GM13977 (cell line): ENCODE data around the gene MED27.

Experiments
- DNase-seq: peaks from one replicate; pipeline ENCODE4 v3.0.0; 2012; ENCODE audit warnings: low spot score
- CTCF ChIP-seq: IDR thresholded peaks from 2 replicates; pipeline ENCODE4 v1.5.1; 2012; ENCODE audit warnings: mild to moderate bottlenecking, control low read depth; ENCODE audit not compliant: insufficient read depth; ENCODE audit errors: extremely low read depth, missing control alignments
- in situ Hi-C: fragments of 300-500 bp; cut with MboI; formaldehyde crosslinking; loops from one replicate; pipeline ENCODE4 v1.12.0; 2022; ENCODE audit warnings: low sequenced_read_pairs, low pct_unique_long_range_greater_than_20kb, mixed read lengths, inconsistent platforms; ENCODE audit not compliant: unreplicated experiment

Gene MED27

DNA sequence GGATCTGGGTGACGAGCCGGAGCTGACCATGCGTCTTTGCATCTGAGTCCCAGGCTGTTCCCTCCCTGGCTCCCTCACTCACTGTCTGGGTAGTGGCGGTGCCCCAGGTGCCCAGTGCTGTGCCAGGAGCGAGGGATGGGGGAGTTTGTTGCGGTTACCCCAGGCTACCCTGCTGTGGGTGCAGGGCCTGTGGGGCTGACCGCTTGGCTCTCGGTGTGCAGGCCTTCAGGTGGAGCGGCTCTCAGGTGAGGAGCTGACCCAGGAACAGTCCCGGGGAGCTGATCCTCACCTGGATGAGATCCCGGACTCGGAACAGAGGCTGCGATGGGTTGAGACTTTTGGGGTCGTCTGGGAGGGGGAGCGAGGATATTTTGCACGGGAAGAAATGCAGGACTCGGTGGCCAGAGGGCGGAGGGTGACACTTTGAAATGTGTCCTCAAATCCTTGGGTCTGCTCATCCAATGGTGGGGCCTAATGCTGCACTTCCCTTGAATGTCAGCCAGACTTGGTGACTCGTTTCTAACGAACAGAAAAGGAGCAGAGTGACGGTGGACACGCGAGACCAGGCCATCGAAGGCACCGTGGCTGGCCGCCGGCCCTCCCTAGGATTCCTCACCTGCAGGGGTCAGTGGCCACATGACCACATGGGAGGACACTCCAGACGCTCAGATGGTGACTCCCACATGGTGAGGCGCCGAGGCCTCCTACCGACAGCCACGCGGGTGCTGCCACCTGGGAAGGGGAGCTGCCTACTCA, 235.5 kb downstream of the MED27 start:
- DNase-seq: no peak
- in situ Hi-C loops: no loop called here
- TF ChIP-seq CTCF: no peak

- no peak for DNase-seq
- in situ Hi-C loops: no loop called here
- no peak for TF ChIP-seq CTCF
Measured at GRCh38 chr9:131841765-131842318, 237.8 kb downstream of the MED27 start.

GRCh38 chr9:131840751-131841702, 238.6 kb downstream of the MED27 start:
- TF ChIP-seq CTCF: no peak
- in situ Hi-C loops: no loop called here
- DNase-seq: no peak

- in situ Hi-C loops: no loop called here
- TF ChIP-seq CTCF: no peak
- no peak for DNase-seq
Measured at GRCh38 chr9:131840220-131840619, 239.4 kb downstream of the MED27 start.

DNA sequence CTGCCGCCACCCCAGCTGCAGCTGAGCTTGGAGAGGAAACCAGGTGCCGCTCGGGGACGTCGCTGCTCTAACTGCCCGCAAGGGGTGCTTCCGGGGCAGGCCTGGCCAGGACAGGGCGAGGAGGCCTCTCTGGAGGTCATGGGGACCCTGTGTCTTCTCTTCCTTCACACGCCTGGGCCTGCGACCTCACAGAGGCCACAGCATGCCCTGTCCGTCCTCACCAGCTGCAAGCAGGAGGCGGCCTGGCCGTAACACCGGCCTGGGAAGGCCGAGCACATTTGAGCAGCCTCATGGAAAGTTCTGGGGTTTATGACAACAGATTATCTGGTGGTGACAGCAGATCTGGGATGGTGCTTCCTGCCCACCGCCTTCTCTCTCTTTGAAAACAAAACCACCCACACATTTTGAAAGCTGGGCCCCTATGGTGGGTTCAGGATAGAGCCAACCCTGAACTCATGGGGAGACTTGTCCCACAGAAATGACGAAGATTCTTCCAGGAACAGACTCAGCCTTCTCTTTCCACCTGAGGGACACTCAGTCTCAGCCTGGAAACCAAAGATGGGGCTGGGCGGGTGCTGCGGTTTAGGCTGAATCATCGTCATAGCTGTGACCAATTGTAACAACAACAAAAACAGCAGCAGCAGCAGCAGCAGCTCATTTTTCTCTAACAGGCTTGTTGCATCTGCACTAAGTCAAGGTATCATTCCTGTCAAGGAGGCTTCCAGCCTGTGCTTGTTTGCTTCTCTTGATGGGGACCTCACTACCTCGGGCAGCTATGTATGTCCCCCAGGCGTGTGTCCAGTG, 240.2 kb downstream of the MED27 start:
- no peak for TF ChIP-seq CTCF

More for the DNA sequence above, 240.2 kb downstream of the MED27 start:
- in situ Hi-C loops: no loop called here
- no peak for DNase-seq
